NCI-H2029 treated with DMSO at 0.1 percent for 48 hours (cell line): ENCODE data around the gene BOC.
A peak's percentile ranks its signal among the peaks of the same experiment; 100 is the strongest.

Experiments used
- DNase-seq: peaks from one replicate; lab custom pipeline; 2025; lab: John Stamatoyannopoulos, UW

The BOC gene

DNA sequence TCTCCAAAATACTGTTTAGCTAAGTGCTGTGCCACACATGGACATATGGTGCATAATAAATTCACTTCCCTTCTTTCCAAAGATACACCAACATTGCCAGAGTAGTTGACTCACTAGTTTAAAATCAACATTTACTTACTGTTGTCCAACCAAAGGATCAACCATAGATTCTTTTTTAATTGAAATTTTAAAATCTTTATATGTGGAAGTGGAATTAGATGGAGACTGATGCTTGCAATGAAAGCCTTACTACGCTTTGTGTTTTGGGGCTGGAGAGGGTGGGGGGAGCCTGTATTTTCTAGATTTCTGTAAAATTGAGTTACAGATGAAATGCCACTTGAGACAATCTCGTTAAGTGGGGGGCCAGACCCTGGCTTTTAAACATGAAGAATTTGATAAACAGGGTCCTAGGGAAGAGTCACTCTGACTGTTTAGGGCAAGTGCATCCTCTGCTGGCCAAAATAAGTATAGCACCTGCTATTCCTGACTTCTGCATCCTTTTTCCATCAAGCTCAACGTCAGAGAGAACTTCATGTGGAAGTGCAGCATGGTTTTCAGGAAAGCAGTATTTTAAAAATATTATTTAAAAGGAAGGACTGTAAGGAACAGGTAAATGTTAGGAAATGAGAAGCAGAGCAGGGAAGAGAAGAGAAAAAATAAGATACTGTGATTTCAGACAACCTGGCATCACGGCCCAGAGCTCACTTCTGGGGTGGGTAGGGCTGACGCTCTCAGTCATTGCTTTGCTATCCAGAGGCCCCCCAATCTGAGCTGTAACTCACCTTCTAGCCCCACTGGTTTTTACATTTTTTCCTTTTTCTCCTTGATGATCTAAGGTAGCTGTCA lies 76.7 kb downstream of the BOC start:
- DNase-seq = peak; percentile 21

DNA sequence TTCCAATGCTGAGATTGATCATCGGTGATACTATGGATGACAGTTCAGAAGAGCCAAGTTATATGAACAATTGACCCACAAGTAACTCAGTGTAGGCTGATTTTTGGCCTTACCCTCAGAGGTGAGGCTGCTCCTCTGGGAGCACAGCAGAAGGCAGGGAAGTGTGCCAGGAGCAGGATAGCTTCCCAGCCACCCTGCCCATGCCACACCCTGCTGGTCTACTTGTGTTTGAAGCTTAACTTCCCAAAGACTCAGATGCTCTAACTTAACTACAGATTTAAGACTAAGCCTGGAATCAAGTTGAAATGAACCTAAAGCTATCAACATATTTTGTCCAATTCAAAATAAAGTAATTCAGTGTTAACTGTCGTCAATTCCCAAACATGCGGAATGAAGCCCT lies 77.5 kb downstream of the BOC start:
- no peak for DNase-seq

DNA sequence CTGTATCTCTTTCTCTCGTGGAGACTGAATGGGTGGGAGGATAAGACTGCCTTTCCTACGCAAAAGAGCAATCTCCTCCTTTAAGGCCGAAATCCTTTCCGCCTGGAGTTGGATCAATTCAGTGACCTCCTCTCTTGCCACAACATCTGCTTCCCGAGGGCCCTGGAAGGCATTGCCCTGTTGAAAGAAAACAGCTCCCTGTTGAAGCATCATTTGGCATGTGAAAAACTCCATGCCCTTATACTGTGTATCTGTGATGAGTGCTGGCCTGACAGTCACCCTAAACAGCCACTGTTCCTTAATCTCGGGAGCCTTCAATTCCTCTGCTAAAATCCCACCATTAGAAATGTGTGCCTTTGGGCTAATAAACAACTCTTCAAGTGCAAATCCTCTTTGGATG lies 80.2 kb downstream of the BOC start:
- DNase-seq = no peak

DNA sequence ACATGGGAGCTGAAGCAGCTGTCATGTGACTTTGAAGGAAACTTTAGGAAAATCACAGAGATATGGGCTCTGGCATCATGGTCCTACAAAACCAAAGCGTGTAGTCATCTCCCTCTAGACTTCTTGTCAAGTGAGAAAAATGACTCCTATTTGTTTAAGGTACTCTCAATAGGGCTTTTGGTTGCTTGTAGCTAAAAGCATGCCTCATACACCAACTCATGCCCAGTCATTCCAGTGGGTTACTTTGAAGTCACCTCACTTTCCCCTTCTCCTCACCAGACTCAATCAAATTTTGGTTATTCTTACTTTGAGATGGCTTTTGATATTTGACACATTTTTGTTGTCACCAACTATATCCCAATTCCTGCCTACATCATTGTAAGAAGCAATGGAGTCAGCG lies 81.6 kb downstream of the BOC start:
- no peak for DNase-seq

DNA sequence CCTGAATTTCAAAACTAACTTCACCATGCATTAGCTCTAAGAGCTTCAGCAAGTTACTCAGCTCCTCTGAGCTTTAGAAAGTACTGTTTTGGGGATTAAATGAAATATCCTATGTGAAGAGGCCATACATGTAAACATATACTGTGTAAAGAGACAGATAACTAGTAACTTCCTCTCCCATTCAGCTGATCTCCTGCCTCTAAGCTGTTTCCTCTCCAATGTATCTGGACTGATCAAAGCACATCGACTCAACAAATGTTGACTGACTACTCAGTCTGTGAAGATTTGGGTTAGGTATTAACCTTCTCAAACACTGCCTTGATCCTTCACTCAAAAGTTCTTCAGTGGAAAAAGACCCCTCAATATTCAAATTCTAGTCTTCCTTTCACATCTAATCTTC lies 82.0 kb downstream of the BOC start:
- no peak for DNase-seq

DNA sequence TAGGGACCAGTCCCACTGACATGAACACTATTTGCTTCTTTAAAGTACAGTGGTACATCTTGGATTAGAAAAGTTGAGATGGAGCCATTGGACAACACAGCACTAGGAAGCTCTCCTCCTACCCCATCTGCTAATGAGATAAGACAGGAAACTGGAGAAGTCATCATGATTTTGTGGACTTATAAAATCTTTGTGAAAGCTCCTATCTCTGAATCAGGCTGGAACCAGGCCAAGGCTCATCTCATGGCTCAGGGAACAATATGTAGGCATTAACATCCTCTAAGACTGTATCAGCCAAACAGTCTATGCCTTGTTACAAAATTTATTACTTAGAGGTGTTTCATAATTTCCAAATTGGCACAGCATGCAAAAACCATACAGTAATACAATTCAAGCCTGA lies 84.1 kb downstream of the BOC start:
- DNase-seq = no peak

DNA sequence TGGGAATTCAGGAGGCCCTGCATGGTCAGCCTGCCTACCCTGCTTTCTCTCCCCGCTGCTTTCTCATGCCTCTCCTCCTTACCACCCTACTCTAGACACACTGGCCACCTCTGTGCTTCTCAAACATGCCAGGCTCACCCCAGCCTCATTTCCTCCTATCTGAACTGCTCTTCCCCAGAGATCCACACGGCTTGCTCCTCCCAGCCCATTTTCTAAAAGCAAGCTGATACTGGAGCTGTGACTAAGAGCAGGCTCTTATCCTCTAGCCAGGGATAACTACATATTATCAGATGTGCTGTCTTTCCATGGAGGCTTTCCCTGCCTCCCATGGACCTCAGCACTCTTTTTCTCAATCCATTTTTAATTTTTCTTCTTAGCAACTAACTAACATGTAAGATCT lies 85.9 kb downstream of the BOC start:
- no peak for DNase-seq

DNA sequence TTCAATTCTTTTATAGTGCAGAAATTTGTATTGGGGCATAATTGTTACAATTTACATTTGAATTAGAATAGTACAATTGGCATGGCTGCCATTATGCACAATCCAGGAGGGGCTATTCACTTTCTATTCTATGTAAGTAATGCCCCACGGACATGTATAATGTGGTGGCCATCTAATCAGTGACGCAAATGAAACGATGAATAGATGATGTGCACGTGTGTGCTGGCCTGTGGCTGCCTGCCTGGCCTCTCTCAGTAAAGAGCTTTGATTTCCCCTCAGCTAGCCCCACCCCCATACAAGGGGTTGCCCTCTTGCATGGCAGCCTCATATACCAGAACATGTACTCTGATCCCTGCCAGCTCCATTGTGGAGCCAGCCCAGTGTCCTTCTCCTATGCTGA lies 86.5 kb downstream of the BOC start:
- DNase-seq = no peak

DNA sequence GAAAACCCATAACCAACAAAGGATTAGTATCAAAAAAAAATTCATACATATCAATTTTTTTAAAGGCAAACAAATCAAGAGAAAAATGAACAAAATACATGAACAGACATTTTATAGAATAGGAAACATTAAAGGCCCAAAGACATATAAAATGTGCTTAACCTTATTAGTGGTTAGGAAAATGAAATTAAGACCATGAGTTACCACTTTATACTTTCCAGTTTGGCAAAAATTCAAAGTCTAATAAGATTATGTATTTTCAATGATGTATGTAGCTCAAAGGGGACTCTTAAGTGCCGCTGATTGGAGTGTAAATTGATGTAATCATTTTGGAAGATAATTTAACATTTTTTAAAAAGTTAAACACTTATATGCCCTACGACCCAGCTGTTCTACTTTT lies 89.2 kb downstream of the BOC start:
- no peak for DNase-seq

DNA sequence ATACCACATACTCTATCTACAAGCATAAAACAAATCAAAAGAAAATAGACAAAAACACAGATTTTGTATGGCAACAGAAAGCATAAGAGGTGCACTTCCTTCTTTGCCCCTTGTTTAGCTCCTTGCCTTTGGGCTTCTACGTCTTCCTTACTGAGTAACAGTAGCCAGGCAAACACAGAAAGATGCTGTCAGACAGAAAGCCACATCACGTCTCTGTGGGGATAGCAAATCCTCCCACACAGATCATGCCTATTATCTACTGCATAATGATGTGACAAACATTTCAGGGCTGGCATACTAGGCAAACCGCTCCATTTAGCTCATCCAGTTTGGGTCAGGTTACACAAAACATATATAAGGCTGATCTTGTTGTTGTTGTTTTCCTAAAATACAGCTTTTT lies 92.7 kb downstream of the BOC start:
- no peak for DNase-seq

DNA sequence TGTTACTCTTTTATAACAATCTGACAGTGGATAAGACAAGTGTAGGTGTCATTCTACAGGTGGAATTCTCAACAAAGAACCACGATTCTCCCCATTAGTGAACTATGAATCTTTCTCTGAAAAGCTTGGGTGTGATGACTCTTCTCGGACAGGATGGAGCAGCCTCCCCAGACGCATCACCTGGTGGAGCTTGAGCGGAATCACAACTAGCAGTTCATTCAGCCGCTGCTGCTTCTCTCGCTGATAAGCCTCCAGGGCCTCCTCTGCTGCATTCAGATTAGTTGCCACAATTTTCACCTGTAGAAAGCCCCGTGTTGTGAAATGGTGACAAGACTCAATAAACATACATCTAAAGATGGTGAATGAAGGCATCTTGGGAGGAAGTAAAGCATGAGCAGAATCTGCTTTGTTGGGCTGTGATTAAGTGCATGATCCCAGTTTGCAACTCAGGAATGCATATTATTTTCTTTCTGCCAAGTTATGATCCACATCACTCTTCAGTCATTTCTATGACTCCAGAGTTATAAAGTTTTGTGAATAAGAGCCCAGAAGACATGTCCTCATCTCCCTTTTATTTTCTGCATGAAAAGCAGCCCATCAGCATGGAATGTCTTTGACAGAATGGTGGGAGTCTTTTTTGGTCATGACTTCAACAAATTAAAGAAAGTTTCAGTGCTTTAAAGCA lies 93.6 kb downstream of the BOC start:
- no peak for DNase-seq

DNA sequence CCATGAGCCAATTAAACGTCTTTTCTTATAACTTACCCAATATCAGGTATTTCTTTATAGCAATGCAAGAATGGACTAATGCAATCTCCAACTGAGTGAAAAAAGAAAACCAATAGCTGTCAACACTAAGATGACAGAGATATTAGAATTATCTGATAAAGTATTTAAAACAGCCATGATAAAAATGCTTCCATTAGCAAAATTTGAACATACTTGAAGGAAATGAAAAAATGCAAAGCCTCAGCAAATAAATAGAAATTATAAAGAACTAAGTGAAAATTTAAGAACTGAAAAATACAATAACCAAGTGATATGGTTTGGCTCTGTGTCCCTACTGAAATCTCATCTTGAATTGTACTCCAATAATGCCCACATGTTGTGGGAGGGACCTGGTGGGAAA lies 99.6 kb downstream of the BOC start:
- DNase-seq = no peak

DNA sequence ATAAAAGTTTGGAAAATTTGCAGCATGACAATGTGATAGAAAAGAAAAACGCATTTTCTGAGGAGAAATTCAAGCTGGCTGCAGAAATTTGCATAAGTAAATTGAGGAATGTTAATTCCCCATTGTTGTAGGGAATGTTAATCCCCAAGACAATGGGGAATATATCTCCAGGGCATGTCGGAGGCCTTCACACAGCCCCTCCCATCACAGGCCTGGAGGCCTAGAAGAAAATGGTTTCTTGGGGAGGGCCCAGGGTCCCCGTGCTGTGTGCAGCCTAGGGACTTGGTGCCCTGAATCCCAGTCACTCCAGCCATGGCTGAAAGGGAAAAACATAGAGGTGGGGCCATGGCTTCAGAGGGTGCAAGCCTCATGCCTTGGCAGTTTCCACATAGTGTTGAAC lies 101.1 kb downstream of the BOC start:
- no peak for DNase-seq

DNA sequence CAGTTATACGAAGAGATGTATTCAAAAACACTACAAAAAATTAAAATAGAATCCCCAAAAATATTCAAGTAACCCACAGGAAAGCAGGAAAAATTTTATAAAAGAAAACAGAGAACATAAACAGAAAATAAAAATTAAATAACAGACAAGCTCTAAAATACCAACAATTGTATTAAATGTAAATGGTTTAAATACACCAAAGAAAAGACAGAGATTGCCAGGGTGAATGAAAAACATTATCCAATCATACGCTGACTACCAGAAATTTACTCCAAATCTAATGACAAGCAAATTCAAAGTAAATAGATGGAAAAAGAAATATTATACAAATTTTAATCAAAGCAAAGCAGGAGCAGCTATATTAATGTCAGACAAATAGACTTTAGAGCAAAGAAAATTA lies 103.6 kb downstream of the BOC start:
- no peak for DNase-seq

DNA sequence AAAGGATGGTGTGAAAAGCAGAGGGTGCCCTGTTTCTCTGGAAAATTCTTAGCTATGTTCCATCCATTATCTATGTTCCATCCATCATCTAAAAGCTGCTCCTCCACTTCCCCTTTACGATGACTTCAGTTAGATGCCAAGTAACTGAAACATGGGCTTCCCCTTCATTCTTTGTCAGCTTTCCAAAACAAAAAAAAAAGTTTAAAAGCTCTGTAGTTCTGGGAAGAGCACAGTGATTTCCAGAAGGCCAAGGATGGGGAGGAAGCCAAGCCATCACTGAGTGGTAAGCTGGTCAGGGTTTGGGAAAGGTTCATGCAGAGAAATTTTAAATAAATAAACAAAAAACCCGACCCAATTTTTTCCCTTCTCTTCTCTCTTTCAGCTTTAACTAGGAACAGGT lies 118.4 kb downstream of the BOC start:
- DNase-seq = no peak

DNA sequence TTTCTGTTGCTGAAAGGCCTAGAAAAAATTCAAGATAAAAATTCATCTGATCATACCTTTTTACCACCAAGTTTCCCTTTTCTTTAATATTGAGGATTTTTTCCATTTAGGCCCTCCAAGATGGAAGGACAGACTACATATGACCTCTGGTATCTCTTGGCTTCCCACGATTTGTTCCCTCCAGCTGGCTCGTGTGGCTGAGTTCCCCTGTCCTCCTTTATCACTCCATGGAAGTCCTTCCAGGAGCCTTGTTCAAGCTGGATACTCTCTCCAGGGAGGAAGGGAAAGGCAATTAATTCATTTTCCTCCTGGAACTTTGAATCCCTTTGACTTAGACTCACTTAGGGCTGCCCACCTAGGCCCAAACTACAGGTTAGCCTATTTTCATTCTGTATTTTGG lies 119.4 kb downstream of the BOC start:
- no peak for DNase-seq

DNA sequence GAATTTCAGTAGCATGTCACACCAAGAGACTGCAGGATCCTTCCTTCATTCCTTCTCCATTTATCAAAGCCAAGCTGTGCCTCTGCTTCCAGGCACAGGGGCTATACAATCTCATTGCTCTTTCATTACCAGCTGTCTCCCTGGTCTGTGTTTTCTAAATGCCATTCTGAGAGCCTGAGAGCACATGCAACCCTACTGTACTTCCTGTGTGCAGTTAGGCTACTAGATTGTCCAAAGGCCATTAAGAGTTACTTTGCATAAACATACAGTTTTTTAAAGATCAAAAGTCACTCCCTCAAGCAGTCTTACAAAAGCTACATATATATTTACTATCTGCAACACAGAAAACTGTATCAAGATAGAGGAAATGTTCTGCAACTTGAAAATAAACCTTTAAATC lies 119.8 kb downstream of the BOC start:
- DNase-seq = no peak
